ENCODE measurements around the gene YPEL2.
"Not testable (repeated sequence)": the region's sequence is repeated elsewhere in the genome, so short reads cannot be mapped to it uniquely, and the experiment has no call there.

DNA sequence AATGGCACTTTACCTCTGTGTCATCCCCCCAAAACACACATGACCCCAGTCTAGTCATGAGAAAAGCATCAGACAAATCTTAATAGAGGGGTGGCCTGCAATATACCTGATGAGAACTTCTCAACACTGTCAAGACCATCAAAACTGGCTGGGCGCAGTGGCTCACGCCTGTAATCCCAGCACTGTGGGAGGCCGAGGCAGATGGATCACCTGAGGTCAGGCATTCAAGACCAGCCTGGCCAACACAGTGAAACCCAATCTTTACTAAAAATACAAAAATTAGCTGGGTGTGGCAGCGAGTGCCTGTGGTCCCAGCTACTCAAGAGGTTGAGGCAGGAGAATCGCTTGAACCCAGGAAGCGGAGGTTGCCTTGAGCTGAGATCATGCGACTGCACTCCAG is 19.9 kb upstream of the YPEL2 start:
- TF ChIP-seq, protein P1, sequence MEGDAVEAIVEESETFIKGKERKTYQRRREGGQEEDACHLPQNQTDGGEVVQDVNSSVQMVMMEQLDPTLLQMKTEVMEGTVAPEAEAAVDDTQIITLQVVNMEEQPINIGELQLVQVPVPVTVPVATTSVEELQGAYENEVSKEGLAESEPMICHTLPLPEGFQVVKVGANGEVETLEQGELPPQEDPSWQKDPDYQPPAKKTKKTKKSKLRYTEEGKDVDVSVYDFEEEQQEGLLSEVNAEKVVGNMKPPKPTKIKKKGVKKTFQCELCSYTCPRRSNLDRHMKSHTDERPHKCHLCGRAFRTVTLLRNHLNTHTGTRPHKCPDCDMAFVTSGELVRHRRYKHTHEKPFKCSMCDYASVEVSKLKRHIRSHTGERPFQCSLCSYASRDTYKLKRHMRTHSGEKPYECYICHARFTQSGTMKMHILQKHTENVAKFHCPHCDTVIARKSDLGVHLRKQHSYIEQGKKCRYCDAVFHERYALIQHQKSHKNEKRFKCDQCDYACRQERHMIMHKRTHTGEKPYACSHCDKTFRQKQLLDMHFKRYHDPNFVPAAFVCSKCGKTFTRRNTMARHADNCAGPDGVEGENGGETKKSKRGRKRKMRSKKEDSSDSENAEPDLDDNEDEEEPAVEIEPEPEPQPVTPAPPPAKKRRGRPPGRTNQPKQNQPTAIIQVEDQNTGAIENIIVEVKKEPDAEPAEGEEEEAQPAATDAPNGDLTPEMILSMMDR (IDR thresholded peaks at IDR 0.05), result not testable (repeated sequence)
- TF ChIP-seq POLR2AphosphoS5 (IDR thresholded peaks at IDR 0.05; ENCODE audit: low read depth, low read length); TAF1 (IDR thresholded peaks at IDR 0.05; ENCODE audit: borderline replicate concordance, low read depth, low read length); RAD21 (IDR thresholded peaks at IDR 0.05; ENCODE audit: low read length); MXI1 (IDR thresholded peaks at IDR 0.05; ENCODE audit: low read depth, low read length); GABPA (IDR thresholded peaks at IDR 0.05; ENCODE audit: low read depth): not testable (repeated sequence)
- TF ChIP-seq, protein P2, sequence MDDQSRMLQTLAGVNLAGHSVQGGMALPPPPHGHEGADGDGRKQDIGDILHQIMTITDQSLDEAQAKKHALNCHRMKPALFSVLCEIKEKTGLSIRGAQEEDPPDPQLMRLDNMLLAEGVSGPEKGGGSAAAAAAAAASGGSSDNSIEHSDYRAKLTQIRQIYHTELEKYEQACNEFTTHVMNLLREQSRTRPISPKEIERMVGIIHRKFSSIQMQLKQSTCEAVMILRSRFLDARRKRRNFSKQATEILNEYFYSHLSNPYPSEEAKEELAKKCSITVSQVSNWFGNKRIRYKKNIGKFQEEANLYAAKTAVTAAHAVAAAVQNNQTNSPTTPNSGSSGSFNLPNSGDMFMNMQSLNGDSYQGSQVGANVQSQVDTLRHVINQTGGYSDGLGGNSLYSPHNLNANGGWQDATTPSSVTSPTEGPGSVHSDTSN (IDR thresholded peaks at IDR 0.05), result not testable (repeated sequence)
- TF ChIP-seq, protein P3, sequence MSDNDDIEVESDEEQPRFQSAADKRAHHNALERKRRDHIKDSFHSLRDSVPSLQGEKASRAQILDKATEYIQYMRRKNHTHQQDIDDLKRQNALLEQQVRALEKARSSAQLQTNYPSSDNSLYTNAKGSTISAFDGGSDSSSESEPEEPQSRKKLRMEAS (IDR thresholded peaks at IDR 0.05; ENCODE audit: low read depth), result not testable (repeated sequence)

All from SK-N-SH (cell line).